Urothelium cell line (cell line): ENCODE measurements around the gene RANBP6.
"Not testable (repeated sequence)": the region's sequence is repeated elsewhere in the genome, so short reads cannot be mapped to it uniquely, and the experiment has no call there.

Source experiments
- DNase-seq: peaks from one replicate; pipeline ENCODE4 v3.0.0; 2011; ENCODE audit warnings: low spot score, mixed read lengths
- FAIRE-seq: peaks from 2 replicates; lab custom pipeline; 2011; peaks lifted over from hg19 to GRCh38; lab: Jason Lieb, UNC

RANBP6 gene

DNA sequence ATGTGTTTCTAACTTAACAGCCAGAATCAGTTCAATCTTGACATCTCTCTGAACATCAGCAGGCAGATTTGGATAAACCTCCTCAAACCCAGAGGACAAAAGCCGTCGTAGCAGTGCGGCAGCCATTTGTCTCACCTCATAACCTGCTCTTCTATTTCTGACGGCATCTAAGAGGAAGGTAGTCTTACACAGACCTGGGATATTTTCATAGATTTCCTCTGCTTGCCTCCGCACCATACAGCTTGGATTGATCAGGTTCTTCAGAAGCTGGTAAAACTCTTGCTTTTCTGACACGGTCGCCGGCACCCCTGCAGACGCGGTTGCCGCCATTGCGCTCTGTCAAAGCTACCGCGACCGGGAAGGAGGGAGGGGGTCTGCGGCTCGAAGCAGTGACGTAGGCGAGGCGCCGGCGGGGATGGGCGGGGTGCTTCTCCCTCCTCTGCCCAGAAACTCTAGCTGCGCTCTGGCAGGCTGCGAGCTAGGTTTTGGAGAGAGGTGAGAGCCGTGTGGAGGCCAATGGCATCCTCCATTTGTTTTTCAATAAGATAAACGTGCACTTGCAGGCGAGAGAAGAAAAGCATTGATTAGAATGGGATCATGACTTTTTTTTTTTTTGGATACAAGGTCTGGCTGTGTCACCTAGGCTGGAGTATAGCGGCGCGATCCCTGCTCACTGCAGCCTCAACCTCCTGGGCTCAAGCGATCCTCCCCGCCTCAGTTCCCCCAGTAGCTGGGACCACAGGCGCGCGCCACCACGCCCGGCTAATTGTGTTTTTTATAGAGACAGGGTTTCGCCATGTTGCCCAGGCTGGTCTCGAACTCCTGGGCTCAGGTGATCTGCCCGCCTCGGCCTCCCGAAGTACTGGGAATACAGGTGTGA is at the start of gene RANBP6:
Gene RANBP6, minus strand, starts transcription at position 347 of the 880 bp plus-strand sequence. Its CDS starts 17 bp downstream, at position 330.
- DNase-seq (peak; percentile 85), FAIRE-seq (no peak)

DNA sequence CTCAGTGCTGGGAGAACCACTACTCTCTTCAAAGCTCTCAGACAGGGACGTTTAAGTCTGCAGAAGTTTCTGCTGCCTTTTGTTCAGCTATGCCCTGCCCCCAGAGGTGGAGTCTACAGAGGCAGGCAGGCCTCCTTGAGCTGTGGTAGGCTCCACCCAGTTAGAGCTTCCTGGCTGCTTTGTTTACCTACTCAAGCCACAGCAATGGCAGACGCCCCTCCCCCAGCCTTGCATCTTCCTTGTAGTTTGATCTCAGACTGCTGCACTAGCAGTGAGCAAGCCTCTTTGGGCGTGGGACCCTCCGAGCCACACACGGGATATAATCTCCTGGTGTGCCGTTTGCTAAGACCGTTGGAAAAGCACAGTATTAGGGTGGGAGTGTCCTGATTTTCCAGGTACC is 47.7 kb upstream of the RANBP6 start:
- not testable (repeated sequence) for FAIRE-seq, DNase-seq

DNA sequence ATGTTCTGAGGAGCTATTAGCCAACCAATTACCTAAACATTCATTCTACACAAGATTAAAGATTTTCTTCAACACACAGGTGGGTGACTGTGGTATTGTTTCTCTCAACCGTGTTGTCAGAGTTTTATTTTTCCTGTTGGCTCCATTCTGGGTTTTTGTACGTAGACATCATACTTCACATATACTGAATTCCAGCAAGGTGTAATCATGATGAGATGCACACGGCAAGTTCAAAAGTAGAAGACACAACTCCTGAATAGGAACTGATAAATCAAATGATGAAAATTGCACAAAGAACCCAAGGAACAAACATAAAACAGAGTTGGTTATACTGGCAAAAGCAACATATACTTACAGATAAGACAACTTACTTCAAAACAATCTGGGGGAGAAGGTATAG is 40.2 kb upstream of the RANBP6 start:
- DNase-seq (no peak), FAIRE-seq (no peak)

DNA sequence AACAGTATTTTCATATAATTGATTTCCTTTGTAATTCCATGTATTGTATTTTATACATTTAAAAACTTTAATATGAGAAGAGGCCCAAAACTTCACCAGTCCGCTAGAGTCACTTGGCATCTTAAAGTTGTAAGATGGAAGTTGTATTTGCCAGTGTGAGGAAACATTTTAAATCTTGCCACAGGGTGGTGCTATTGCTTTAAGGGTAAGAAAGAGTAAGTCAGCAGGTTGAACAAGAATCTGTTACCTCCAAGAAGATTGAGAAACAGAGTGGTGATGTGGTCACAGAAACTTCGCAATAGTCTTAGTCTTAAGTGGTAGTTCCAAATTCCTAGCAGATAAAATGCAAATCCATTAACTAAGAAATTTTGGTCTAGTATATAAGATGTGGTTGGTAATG is 39.8 kb upstream of the RANBP6 start:
- FAIRE-seq (no peak), DNase-seq (peak; percentile 31)

DNA sequence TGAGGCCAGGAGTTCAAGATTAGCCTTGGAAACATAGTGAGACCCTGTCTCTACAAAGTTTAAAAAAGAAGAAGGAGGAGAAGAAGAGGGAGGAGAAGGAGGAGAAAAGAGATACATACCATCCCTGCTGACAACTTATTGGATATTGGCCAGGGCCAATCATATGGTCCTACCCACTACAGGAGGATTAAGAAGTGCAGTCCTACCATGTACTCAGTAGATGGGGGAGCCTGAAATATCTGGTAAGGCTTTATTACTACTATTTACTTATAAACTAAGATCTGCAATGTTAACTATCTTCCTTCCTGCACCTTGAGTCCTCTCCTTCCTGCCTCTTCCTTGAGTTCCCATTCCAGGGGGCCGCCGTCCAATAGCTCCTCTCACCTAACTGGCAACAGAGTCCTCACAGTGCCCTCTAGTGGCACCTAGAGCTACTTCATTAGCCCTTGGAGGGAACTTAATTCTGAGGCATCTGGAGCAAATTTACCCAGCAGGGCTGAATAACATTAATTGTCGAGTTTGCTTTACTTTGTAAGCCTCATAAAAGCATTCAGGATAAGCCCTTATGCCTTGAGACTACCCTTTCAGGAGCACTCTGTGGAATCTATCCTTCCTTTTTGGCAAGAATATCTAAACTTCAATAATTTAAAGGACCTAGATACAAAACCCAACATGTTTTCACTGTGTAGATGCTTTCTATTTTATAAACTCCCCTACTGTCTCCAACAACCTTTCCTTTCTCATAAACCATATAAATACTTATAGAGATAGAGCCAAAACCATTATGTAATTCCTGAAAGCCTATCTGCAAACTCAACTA is 39.1 kb upstream of the RANBP6 start:
- FAIRE-seq: no peak
- DNase-seq: peak; percentile 48

DNA sequence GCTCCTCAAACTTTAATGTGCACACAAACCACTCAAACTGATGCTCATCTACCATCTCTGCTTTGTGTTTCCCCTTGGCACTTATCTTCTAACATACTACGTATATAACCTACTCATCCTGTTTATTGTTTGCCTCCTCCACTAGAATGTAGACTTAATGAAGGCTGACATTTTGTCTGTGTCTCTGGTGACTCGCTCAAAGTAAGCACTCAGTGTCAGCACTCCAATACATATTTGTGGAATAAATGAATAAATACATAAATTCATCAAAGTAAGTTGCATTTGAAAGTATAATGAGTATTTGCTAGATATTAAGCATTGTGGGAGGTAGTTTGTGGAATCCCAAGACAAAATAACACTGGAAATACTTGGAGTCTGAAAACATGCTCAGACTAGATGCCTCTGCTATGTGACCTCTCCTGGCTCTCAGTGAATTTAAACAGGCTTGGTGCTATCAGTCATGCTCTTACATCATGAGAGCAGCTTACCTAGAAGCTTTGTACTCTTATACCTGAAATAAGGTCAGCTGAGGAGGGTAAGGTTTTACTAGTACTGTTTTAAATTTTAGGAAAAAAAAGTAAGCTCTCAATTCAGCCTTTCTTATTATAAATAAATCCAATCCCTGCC is 37.0 kb upstream of the RANBP6 start:
- FAIRE-seq: no peak
- DNase-seq: no peak

DNA sequence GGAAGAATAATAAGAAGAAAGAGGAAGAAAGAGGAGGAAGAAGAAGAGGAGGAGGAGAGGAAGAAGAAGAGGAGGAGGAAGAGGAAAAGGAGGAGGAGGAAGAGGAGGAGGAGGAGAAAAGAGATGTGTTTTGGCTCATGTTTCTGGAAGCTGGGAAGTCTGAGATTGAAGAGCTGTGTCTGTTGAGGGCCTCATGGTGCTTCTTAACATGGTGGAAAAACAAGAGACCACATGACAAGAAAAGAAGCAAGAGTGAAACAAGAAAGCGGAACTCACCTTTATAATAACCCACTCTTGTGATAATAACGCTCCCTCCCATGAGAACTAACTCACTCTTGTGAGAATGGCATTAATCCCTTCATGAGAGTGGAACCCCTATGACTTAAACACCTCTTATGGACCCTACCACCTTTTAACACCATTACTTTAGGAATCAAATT is 36.1 kb upstream of the RANBP6 start:
- no peak for FAIRE-seq
- no peak for DNase-seq

DNA sequence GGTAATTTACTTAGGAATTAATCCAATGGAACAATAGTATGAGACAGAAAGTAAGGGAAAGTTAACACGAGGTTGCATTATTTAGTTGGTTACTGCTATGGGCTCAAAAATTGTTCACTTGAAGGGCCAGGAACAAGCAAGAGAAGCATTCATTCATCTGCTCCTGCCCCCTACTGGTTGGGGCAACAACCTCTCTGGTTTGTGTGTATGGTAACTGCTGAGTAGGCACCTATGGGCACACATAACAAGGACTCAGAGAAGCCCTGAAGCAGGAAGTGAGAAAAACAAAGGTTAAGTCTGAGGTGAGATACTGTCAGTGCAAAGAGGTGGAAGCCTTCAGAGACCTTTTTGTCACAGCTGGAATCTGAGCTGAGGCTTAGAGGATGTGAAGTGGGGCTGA is 34.4 kb upstream of the RANBP6 start:
- no peak for DNase-seq
- FAIRE-seq: no peak

DNA sequence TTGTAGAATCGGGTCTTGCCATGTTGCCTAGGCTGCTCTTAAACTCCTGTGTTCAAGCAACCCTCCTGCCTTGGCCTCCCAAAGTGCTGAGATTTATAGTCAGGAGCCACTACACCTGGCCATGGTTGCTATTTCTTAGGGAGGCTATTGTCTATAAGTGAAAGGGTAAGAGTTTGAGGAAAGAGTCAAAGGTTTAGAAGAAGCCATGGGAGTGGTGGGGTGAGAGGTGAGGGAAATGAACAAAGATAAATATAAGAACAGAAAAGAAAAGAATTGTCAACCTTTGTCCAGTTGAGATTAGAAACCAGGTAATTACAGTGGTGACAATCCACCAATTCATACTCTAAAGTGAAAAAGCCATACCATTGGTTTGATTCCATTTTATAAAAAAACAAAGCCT is 32.6 kb upstream of the RANBP6 start:
- no peak for DNase-seq
- FAIRE-seq: no peak

DNA sequence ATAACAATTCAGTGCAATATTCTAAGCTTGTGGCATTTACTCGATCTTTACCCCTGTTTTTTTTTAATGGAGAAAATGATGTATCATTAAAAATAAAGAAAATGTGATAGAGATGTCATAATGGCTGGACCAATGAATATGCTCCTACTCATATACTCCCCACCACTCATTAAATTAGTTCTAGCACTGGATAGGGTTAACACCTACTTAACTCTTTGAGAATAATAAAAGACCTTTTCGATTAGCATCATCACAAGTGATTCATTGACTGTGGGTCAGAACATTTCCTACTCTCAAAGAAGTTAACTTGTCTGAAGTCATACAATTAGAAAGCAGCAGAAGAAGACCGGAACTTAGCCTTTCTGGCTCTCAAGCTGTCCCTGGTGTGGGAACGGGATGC is 31.6 kb upstream of the RANBP6 start:
- DNase-seq: no peak
- no peak for FAIRE-seq

DNA sequence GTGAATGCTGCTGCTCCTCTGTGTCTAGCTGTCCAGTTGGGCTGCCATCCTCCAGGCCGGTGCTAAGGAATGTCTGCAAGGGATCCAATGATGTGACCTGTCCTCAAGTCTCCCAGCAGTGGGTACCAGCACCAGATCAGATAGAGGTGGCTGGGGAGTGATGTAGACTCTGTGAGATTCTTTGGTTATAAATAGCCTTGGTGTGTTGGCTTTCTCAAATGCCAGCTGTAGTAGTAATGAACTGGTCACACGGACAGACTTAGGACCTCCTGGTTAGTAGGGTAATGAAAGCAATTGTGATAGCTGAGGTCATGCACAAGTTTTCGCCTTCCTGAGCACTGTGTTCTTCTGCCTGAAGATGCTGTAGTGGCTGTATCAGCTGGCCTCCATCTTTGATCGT is 29.9 kb upstream of the RANBP6 start:
- DNase-seq (no peak), FAIRE-seq (no peak)

DNA sequence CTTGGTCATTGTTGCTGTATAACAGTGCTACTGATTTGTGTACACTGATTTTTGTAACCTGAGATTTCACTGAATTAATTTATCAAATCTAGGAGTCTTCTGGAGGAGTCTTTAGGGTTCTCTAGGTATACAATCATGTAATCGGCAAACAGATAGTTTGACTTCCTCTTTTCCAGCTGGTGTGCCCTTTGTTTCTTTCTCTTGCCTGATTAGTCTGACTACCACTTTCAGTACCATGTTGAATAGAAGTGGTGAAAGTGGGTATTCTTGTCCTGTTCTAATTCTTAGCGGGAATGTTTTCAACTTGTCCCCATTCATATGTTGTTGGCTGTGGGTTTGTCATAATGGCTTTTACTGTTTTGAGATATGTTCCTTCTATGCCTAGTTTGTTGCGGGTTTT is 24.7 kb upstream of the RANBP6 start:
- DNase-seq (no peak), FAIRE-seq (no peak)

DNA sequence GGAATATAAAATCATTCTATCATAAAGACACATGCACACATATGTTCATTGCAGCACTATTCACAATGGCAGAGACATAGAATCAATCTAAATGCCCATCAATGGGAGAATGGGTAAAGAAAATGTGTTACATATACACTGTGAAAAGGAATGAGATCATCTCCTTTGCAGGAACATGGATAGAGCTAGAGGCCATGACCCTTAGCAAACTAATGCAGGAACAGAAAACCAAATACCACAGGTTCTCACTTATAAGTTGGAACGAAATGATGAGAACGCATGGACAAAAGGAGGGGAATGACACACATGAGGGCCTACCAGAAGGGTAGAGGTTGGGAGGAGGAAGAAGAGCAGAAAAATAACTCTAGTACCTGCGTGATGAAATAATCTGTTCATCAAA is 21.0 kb upstream of the RANBP6 start:
- no peak for FAIRE-seq
- no peak for DNase-seq

DNA sequence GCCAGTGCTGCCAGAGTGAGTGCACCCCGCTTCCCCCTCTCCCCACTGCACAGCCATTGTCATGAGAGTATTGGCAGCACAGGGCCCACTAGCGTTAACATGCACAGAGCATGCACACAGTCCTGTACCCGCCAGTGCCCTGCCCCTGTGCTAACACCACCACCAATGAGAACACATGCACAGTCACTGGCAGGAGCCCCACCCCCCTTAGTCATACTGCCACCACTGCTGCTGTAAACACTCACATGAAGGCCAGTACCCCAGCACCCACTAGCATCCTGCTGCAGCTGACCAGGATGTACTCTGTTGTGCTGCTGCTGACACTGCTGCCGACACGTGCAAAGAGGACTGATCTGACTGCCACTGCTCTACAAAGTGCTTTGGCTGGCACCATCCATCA is 19.5 kb upstream of the RANBP6 start:
- DNase-seq (no peak), FAIRE-seq (no peak)

DNA sequence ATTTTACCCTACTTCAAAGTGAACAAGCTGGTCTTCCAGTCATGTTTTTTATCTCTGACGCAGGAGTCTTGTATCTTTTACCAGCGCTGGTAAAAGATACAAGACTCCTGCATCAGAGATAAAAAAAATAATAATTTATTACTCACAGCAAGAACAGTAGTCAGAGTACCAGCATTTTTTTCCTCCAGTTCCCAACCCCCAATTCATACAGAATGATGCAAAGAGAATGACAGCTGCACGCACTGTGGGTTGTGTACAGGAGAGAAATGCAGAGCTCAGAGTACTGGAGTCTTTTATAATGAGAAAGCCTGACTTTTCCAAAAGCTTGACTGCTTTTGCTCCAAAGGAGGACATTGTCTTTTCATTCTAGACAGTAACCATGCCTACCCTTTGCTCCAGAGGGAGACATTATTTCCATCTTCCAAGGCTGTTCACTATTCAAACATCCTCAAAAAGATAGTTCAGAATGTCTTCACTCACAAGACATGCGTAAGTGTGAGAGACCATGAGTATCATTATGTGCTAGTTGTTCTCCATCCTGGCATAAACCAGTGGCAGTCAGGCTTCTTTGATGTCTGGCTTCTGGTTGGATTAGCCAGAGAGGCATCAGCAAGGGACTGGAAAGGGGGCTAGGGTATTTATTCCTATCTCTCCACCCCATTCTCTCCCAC is 14.3 kb upstream of the RANBP6 start:
- DNase-seq (no peak), FAIRE-seq (no peak)

DNA sequence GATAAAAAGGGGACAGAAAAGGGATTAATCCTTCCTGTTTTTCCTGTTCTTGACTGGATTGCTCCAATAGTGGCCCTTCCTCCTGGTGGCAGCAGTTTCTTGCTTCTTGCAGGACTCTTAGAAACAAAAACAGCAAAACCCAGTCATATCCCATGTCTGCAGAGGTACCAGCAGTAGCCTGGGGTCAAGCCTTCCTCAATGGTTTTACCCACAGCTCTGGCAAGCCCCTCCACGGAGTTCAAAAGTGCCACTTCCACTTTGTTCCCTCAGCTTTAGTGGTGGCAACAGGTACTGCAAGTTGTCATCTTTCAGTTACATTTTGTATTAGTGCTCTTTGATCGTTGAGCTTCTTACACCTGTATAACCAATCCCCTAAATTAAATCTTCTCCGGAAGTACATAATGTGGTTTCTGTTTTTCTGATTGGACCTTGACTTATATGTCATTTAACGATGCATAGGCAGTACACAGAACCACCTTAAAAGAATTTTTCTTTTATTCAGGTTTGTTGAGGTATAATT is 8.7 kb upstream of the RANBP6 start:
- no peak for FAIRE-seq
- peak; percentile 15 for DNase-seq

DNA sequence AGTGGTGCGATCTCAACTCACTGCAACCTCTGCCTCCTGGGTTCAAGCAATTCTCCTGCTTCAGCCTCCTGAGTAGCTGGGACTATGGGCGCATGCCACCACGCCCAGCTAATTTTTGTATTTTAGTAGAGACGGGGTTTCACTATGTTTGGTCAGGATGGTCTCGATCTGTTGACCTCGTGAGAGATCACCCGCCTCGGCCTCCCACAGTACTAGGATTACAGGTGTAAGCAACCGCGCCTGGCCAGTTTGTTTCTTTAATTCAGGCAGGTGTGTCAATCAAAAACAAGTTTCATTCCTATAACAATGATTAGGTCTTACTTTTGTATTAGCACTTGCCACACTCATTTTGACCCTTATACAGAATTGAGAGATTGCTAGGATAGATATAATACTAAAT is 1.6 kb upstream of the RANBP6 start:
- not testable (repeated sequence) for FAIRE-seq, DNase-seq

DNA sequence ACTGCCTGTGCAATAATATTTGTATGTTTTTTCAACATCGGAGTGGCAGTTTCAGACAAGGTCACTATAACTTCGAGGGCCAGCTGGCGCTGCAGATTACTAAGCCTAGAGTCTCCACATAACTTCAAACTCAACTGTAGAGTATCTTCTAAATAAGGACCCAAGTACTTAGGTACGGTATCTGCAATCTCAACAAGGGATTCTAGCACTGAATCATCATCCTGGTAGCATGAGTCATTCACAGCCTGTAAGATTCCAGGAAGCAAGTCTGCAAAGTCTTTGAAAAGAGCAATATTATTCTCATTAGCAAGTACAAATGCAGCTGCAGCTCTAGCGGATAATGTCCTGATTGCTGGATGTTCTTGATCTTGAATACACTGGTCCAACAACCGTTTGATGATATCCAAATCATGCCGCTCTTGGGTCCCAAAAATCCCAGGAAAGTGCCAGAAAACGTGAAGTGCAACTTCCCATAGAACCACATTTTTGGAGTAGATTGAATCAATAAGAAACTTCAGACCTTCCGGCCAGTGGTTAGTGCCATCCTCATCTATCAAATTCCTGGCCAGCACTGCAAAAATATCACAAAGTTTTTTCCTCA is 654 bp downstream of the RANBP6 start:
- DNase-seq (no peak), FAIRE-seq (no peak)

DNA sequence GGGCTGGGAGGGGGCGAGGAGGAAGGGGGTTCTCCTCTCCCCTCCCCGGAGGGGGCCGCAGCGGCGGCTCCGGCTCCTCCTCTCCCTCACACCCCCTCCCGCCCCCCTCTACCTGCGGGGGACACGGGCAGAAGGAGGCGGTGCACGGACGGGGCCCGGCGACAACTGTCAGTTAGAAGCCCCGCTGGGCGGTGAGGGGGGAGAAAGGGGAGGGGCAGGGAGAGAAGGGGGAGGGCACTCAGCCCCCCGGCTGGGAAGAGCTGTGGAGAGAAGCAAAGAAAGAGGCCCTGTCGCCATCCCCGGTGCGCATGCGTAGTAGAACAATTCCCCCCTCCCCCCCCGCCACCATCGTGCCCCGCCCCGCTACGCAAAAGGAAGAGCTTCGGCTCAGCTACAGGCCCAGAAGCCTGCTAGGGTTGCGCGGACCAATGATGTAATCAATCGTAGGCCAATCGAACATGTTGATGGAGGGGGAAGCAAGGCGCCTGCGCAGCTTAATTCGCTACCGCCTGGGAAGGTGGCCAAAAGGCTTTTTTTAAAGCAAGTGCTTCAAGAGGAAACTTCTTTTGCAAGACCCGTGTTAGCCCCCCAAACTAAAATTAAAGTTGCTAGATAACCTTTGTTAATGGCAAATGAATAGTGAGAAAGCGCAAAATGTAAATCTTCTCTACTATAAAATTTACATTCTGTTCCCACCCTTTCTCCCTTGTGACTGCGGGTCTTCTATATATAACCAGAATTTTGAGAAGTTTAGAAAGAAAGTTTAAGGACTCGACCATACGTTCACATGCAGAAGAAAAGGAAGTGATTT is 7.0 kb downstream of the RANBP6 start:
- FAIRE-seq: peak; percentile 55
- peak; percentile 87 for DNase-seq
